Measurements from ENCODE around the gene GABPA. TPM values are rescaled to one million over a fixed set of nuclear protein-coding genes. Genes with fewer than 3 reads are reported as not detected.
"Not testable (repeated sequence)": the region's sequence is repeated elsewhere in the genome, so short reads cannot be mapped to it uniquely, and the experiment has no call there.

Gene GABPA
- total RNA-seq, 1 donor from 2014 or later: 23.3 TPM

- Histone ChIP-seq H3K4me1 (no peaks in the 10 kb centered on the region), H3K27me3 (no peaks in the 10 kb centered on the region), H3K36me3 (no peaks in the 10 kb centered on the region), H3K27ac (no peak overlapping the region), H3K4me3 (no peak overlapping the region), H3K9me3 (no peaks in the 10 kb centered on the region)
- TF ChIP-seq POLR2AphosphoS5 (IDR thresholded peaks at IDR 0.05; ENCODE audit: insufficient read depth in 1 of 2, low read depth in 1 of 2): no peak
- TF ChIP-seq, protein P1, sequence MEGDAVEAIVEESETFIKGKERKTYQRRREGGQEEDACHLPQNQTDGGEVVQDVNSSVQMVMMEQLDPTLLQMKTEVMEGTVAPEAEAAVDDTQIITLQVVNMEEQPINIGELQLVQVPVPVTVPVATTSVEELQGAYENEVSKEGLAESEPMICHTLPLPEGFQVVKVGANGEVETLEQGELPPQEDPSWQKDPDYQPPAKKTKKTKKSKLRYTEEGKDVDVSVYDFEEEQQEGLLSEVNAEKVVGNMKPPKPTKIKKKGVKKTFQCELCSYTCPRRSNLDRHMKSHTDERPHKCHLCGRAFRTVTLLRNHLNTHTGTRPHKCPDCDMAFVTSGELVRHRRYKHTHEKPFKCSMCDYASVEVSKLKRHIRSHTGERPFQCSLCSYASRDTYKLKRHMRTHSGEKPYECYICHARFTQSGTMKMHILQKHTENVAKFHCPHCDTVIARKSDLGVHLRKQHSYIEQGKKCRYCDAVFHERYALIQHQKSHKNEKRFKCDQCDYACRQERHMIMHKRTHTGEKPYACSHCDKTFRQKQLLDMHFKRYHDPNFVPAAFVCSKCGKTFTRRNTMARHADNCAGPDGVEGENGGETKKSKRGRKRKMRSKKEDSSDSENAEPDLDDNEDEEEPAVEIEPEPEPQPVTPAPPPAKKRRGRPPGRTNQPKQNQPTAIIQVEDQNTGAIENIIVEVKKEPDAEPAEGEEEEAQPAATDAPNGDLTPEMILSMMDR (IDR thresholded peaks at IDR 0.05): no peak
- TF ChIP-seq POLR2A (IDR thresholded peaks at IDR 0.05): no peak
- DNase-seq (ENCODE audit: extremely low spot score in 2 of 2): no peak
- intact Hi-C loops (cut with DNase I): no loop called here
These were observed 42.8 kb upstream of the GABPA start for GRCh38 chr21:25691976-25692375.

DNA sequence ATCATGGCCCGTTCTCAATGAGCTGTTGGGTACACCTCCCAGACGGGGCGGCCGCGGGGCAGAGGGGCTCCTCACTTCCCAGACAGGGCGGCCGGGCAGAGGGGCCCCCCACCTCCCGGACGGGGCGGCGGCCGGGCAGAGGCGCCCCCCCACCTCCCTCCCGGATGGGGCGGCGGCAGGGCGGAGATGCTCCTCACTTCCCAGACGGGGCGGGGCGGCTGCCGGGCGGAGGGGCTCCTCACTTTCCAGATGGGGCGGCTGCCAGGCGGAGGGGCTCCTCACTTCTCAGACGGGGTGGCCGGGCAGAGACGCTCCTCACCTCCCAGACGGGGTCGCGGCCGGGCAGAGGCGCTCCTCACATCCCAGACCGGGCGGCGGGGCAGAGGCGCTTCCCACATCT lies 39.3 kb upstream of the GABPA start:
- H3K4me3 ChIP-seq; DNase-seq (ENCODE audit: extremely low spot score in 2 of 2); H3K4me1 ChIP-seq; H3K27me3 ChIP-seq; H3K27ac ChIP-seq; H3K36me3 ChIP-seq; H3K9me3 ChIP-seq; intact Hi-C loops (cut with DNase I): not testable (repeated sequence)

DNA sequence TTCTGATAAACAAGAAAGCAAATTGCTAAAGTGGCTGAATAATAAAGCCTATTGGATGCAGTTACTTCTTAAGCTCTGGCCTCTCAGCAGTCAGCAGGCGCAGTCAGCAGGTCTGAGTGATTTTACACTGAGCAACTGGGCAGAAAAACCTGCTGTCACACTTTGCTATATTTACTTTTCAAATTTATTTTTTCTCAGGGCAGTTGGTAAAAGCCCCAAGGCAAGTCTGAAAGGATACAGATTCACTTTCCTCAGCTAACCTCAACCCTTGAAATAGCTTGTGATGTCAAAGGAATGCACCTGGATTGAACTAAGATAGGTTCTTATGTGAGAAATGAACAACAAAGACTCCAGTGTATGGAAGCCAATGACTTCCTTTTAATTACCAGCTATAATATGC lies 34.0 kb upstream of the GABPA start:
- Histone ChIP-seq H3K4me1 (no peaks in the 10 kb centered on the region), H3K36me3 (no peaks in the 10 kb centered on the region), H3K27ac (no peak overlapping the region), H3K9me3 (no peaks in the 10 kb centered on the region), H3K27me3 (no peaks in the 10 kb centered on the region), H3K4me3 (no peak overlapping the region)
- TF ChIP-seq, protein P1 (IDR thresholded peaks at IDR 0.05): no peak
- TF ChIP-seq POLR2A (IDR thresholded peaks at IDR 0.05): no peak
- DNase-seq (ENCODE audit: extremely low spot score in 2 of 2): no peak
- intact Hi-C loops (cut with DNase I): no loop called here

DNA sequence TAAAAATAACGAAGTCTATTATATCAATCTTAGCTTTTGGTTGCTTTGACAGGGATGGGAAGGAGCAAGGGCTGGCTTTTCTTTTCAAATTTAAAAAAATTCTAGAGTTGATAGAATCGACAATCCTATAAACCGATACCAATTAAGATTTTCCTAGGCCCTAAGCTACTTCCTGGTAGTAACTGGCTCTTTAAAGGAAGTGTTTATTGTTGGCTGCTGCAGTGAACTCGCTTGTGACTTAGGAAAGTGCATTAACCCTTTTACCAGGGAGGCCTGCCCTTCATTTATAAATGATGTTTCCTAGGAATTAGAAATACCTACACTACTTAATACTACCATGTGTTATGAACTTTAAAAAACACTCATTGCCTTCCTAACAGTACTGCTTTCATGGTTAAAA lies 33.2 kb upstream of the GABPA start:
- intact Hi-C loops (cut with DNase I): no loop called here
- TF ChIP-seq POLR2AphosphoS5 (IDR thresholded peaks at IDR 0.05; ENCODE audit: insufficient read depth in 1 of 2, low read depth in 1 of 2) (no peak), POLR2A (IDR thresholded peaks at IDR 0.05) (no peak)
- TF ChIP-seq, protein P1 (IDR thresholded peaks at IDR 0.05): no peak
- no peaks in the 10 kb centered on the region for H3K4me1 ChIP-seq
- H3K27ac ChIP-seq: no peak overlapping the region
- H3K27me3 ChIP-seq: no peaks in the 10 kb centered on the region
- H3K9me3 ChIP-seq: no peaks in the 10 kb centered on the region
- DNase-seq (ENCODE audit: extremely low spot score in 2 of 2): no peak
- H3K4me3 ChIP-seq: no peak overlapping the region
- no peaks in the 10 kb centered on the region for H3K36me3 ChIP-seq

GRCh38 chr21:25708467-25709065 lies 26.2 kb upstream of the GABPA start:
- intact Hi-C loops (cut with DNase I): loop anchor here (2.0 kb wide), 1 partner anchor 100 kb away; no protein-coding TSS in a partner anchor

More at GRCh38 chr21:25708467-25709065, 26.2 kb upstream of the GABPA start:
- TF ChIP-seq POLR2AphosphoS5 (IDR thresholded peaks at IDR 0.05; ENCODE audit: insufficient read depth in 1 of 2, low read depth in 1 of 2): no peak
- TF ChIP-seq, protein P1 (IDR thresholded peaks at IDR 0.05): peak; percentile 71 to 83 (median 78)
- Histone ChIP-seq H3K27me3 (no peaks in the 10 kb centered on the region), H3K27ac (no peak overlapping the region), H3K9me3 (no peaks in the 10 kb centered on the region), H3K4me1 (no peaks in the 10 kb centered on the region), H3K36me3 (peaks cover 0 to 8% of the 10 kb centered on the region in 2 donors), H3K4me3 (no peak overlapping the region)
- DNase-seq (ENCODE audit: extremely low spot score in 2 of 2): no peak

Data from vagina (tissue), 2 donors.